Kidney (tissue), 14 donors: ENCODE measurements around the gene OGFRL1. TPM values are rescaled to one million over a fixed set of nuclear protein-coding genes. Genes with fewer than 3 reads are reported as not detected.

ENCODE experiments used
- DNase-seq, 5 donors: peaks; one replicate each; pipeline ENCODE4 v3.0.0-alpha.2; 2013 to 2020
- FAIRE-seq: peaks from 2 replicates; lab custom pipeline; 2012; peaks lifted over from hg19 to GRCh38; lab: Jason Lieb, UNC
- H3K27ac ChIP-seq, 2 donors: one replicate each; pipeline ENCODE4 v1.7.0; 2013; ENCODE audit warnings: low read depth in 2 of 2, low read length in 2 of 2, inconsistent platforms in 1 of 2
- H3K27me3 ChIP-seq: one replicate; pipeline ENCODE4 v1.7.1; 2013; ENCODE audit warnings: low read length, inconsistent platforms; ENCODE audit not compliant: control insufficient read depth, insufficient read depth
- H3K36me3 ChIP-seq, 3 donors: one replicate each; pipeline versions ENCODE4 v1.7.0 to v1.7.1; 2013; ENCODE audit warnings: low read length in 3 of 3, control low read depth in 1 of 3, inconsistent platforms in 1 of 3; ENCODE audit not compliant: insufficient read depth in 3 of 3, control insufficient read depth in 2 of 3
- H3K4me1 ChIP-seq, 3 donors: one replicate each; pipeline versions ENCODE4 v1.7.0 to v1.7.1; 2013; ENCODE audit warnings: low read length in 3 of 3, inconsistent platforms in 1 of 3, low read depth in 1 of 3; ENCODE audit not compliant: control insufficient read depth in 2 of 3, insufficient read depth in 2 of 3
- H3K4me3 ChIP-seq, 3 donors: one replicate each; pipeline versions ENCODE4 v1.7.0 to v1.8.1; 2013; ENCODE audit warnings: low read length in 3 of 3, control low read depth in 1 of 3, inconsistent platforms in 1 of 3
- H3K9ac ChIP-seq, 3 donors: one replicate each; pipeline versions ENCODE4 v1.7.0 to v1.7.1; 2013; ENCODE audit warnings: low read length in 3 of 3, control low read depth in 1 of 3, inconsistent platforms in 1 of 3
- H3K9me3 ChIP-seq, 3 donors: one replicate each; pipeline versions ENCODE4 v1.7.0 to v1.7.1; 2013; ENCODE audit warnings: low read length in 3 of 3, control low read depth in 1 of 3, inconsistent platforms in 1 of 3; ENCODE audit not compliant: control insufficient read depth in 2 of 3, insufficient read depth in 1 of 3
- CTCF ChIP-seq: IDR thresholded peaks from 3 replicates; pipeline ENCODE4 v1.5.1; 2012; ENCODE audit warnings: mild to moderate bottlenecking, moderate library complexity, borderline replicate concordance; ENCODE audit not compliant: insufficient read depth; ENCODE audit errors: extremely low read depth
- intact Hi-C: fragments of 100-400 bp; cut with DNase I; formaldehyde crosslinking; loops from one replicate; pipeline ENCODE4 v1.11.1; 2022
- polyA plus RNA-seq: library from polyadenylated mRNA; stranded (reverse); fragments of 350-450 nt; fragmentation: Illumina TruSeq; extraction: RNeasy Lipid Tissue Mini Kit (QIAGEN cat#74804); gene quantifications from one replicate; pipeline ENCODE4 v1.2.3, GENCODE V29; 2014; ENCODE audit warnings: low read depth, low replicate concordance; ENCODE audit not compliant: insufficient read depth
- total RNA-seq: library from RNA; stranded (reverse); fragmentation: NEBNext Ultra II Directional; extraction: Animal tissue kit (Norgen Biotek cat#: 25700); gene quantifications from one replicate; pipeline ENCODE4 v1.2.1, GENCODE V29; 2021
- donor health status: control.
- donor health status: control.
- donor health status: control.
- donor health status: control.
- donor health status: control.
- donor health status: DM: yes; HTN: yes; CAD: no.
- donor health status: Normal renal cell carcinoma (clear cell type).

The OGFRL1 gene
- total and polyA plus RNA-seq, 2 donors from 2014 or later = 3.6 to 16.0 TPM

- no peak overlapping the region for H3K4me3 ChIP-seq
- DNase-seq = peak in 1 of 5 donors; percentile 40
- H3K4me1 ChIP-seq = peaks cover 0 to 11% (median 5%) of the 10 kb centered on the region in 3 donors
- no peak for FAIRE-seq
- intact Hi-C loops = no loop called here
- no peaks in the 10 kb centered on the region for H3K36me3 ChIP-seq
- no peak overlapping the region for H3K9ac ChIP-seq
- no peaks in the 10 kb centered on the region for H3K9me3 ChIP-seq
- TF ChIP-seq CTCF = no peak
- no peaks in the 10 kb centered on the region for H3K27me3 ChIP-seq
- peak overlapping the region in 1 of 2 donors; percentile 68 for H3K27ac ChIP-seq
Measured at GRCh38 chr6:71250099-71250602, 38.5 kb upstream of the OGFRL1 start.

DNA sequence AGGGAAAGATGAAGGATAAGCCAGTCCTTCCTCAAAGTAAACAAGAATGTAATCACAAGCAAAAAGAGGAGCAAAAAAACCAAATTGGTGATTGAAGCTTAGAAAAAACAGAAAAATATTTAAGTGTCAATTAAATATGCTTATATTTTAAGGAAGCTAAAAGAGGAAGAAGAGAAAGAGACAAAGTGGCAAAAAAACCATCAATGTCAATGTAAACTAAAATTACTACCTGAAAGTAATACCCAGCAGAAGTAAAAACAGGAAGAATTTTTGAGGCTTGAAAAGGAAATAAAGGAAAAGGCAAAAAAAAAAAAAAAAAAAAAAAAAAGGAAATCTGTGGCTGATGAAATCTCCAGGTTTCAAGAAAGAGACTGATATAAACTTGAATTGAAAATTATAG is 36.2 kb upstream of the OGFRL1 start:
- DNase-seq (no peak), FAIRE-seq (peak; percentile 27)
- Histone ChIP-seq H3K4me3 (no peak overlapping the region), H3K36me3 (no peaks in the 10 kb centered on the region), H3K9ac (no peak overlapping the region), H3K27me3 (no peaks in the 10 kb centered on the region), H3K27ac (no peak overlapping the region), H3K4me1 (peaks cover 0 to 11% (median 5%) of the 10 kb centered on the region in 3 donors), H3K9me3 (no peaks in the 10 kb centered on the region)
- intact Hi-C loops = no loop called here
- no peak for TF ChIP-seq CTCF

- no peaks in the 10 kb centered on the region for H3K9me3 ChIP-seq
- DNase-seq (no peak), FAIRE-seq (no peak)
- intact Hi-C loops = no loop called here
- H3K36me3 ChIP-seq = no peaks in the 10 kb centered on the region
- peaks cover 0 to 11% (median 5%) of the 10 kb centered on the region in 3 donors for H3K4me1 ChIP-seq
- no peak overlapping the region for H3K27ac ChIP-seq
- H3K4me3 ChIP-seq = no peak overlapping the region
- TF ChIP-seq CTCF = no peak
- no peaks in the 10 kb centered on the region for H3K27me3 ChIP-seq
- H3K9ac ChIP-seq = no peak overlapping the region
Measured at GRCh38 chr6:71252960-71253359, 35.7 kb upstream of the OGFRL1 start.

DNA sequence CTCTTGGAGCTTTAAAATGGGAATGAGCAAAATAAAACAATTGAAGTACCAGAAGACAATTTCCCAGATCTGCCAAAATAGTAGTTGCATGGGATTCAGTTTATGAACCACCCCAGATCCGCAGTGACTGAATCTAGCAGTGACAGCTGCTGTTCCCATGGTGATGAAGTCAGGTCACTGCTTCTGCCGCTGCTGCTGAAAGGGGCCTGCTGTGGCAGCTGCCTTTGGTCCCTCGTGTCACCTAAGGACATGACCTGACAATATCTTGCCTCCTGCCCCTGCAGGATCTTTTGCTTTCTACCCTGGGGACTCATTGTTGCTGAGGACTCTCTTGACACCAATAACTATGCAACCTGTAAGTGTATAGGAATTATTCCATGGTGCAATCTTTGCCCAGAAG is 34.3 kb upstream of the OGFRL1 start:
- TF ChIP-seq CTCF = no peak
- DNase-seq (peak in 3 of 5 donors; percentile 37 to 61 (median 49)), FAIRE-seq (no peak)
- Histone ChIP-seq H3K27me3 (no peaks in the 10 kb centered on the region), H3K9ac (no peak overlapping the region), H3K36me3 (no peaks in the 10 kb centered on the region), H3K4me1 (peaks cover 0 to 5% (median 3%) of the 10 kb centered on the region in 3 donors), H3K9me3 (no peaks in the 10 kb centered on the region), H3K27ac (no peak overlapping the region), H3K4me3 (no peak overlapping the region)
- intact Hi-C loops = no loop called here
